A549 (cell line): ENCODE data around the gene TYMS.

Experiments used
- CTCF ChIP-seq: fragments of >200 bp; sonication (Bioruptor Twin); formaldehyde crosslinking; IDR thresholded peaks from 3 replicates; pipeline ENCODE4 v1.5.1; 2016
- JUN ChIP-seq, 2 experiments: fragments of >200 bp; sonication (Bioruptor Twin); formaldehyde crosslinking; IDR thresholded peaks; 2 replicates in 1 of 2; 3 replicates in 1 of 2; pipeline ENCODE4 v1.6.1; 2016 to 2017
- MYC ChIP-seq: IDR thresholded peaks from 2 replicates; pipeline ENCODE4 v1.6.1; 2012; ENCODE audit warnings: mild to moderate bottlenecking, inconsistent platforms, low read length, improper control_type of control experiment, borderline replicate concordance
- POLR2AphosphoS2 ChIP-seq: conservative IDR thresholded peaks from 2 replicates; pipeline ENCODE4 v1.6.1; 2012; ENCODE audit warnings: low read length, improper control_type of control experiment, inconsistent platforms

GRCh38 chr18:669077-669476 lies 11.6 kb downstream of the TYMS start:
- TF ChIP-seq CTCF (no peak), MYC (no peak), POLR2AphosphoS2 (no peak), JUN (IDR thresholded peaks at IDR 0.05) (no peak)
